GM18520 (cell line): Measurements from ENCODE around the gene SPOPL.

Experiments used
- ATAC-seq: cut with Tn5 transposase; IDR thresholded peaks from one replicate; pipeline ENCODE4 v1.9.1; 2021; ENCODE audit not compliant: unreplicated experiment

The SPOPL gene

GRCh38 chr2:138600732-138601457 is 99.3 kb downstream of the SPOPL start:
- no peak for ATAC-seq

- no peak for ATAC-seq
Measured at GRCh38 chr2:138601458-138602165, 100.0 kb downstream of the SPOPL start.

DNA sequence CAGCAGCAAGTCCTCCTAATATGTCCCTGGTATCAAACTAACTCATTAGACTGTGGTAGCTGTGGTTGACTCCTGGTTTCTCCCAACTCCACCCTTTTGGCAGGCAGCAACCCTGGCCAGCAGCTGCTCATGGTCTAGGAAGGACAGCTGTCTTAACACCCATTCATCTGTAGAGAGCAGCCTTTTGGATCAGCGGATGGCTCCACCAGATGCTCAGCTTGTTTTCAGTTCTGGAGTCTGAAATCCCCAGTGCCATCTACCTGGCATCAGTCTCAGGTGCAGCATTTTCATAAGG is 100.5 kb downstream of the SPOPL start:
- ATAC-seq: no peak

- no peak for ATAC-seq
Measured at GRCh38 chr2:138607746-138608145, 106.2 kb downstream of the SPOPL start.

- no peak for ATAC-seq
Measured at GRCh38 chr2:138609446-138609845, 107.9 kb downstream of the SPOPL start.

DNA sequence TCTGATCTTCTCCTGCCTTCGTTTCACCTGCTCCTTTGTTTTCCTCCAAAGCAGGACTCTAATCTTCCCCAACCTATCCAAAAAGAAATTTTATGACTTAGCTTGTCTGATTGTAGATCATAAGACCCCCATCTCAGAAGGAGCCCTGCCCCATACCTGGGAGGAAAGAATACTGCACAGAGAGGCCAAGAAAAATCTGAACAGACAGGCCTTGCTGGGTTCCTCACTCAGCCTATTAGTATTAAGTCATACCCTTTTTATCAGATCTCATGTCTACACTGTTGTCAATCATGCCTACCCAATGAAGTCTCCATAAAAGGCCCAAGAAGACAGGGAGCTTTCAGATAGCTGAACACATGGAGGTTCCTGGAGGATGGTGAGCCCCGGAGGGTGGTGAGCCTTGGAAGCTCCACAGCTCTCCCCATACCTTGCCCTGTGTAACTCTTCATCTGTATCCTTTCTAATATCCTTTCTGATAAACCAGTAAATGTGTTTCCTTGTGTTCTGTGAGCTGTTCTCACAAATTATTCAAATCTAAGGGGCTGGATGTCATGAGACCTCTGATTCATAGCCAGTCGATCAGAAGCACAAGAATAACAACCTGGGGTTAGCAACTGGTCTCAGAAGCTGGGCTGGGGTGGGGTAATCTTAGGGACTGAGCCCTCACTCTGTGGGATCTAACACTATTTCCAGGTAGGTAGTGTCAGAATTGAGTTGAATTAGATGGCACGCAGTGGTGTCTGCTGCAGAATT is 108.8 kb downstream of the SPOPL start:
- no peak for ATAC-seq

GRCh38 chr2:138615257-138615656 is 113.7 kb downstream of the SPOPL start:
- ATAC-seq: no peak

DNA sequence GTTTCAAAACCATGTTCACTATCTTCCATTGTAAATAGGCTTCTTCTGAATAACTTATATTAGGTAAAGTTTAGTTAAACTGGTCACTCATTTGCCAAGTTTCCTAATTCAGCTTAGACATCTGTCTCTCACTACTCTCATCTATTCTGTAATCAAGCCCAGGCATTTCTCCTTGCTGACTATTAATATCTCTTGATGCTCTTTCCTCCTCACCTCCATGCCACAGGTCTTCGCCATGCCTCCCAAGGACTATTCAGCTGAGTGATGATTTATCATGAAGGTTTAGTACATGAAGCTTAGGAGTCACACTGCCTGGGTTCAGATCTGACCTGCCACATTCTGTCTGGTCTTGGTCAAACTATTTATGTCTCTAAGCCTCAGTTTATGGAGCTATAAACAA is 115.5 kb downstream of the SPOPL start:
- ATAC-seq: no peak

GRCh38 chr2:138618971-138619370 is 117.4 kb downstream of the SPOPL start:
- no peak for ATAC-seq

GRCh38 chr2:138620431-138620830 is 118.9 kb downstream of the SPOPL start:
- ATAC-seq: no peak

- ATAC-seq: no peak
Measured at GRCh38 chr2:138621139-138621538, 119.6 kb downstream of the SPOPL start.

- no peak for ATAC-seq
Measured at GRCh38 chr2:138622613-138623012, 121.0 kb downstream of the SPOPL start.
